Tibial artery (tissue), 4 donors: ENCODE results near the gene MAP6D1.

Experiments
- DNase-seq, 2 donors: peaks; one replicate each; pipeline ENCODE4 v3.0.0-alpha.2; 2019
- H3K27ac ChIP-seq, 2 donors: fragments of 200-600 bp; sonication (generic) in 1 of 2; 1 replicate in 1 of 2; 2 replicates in 1 of 2; pipeline ENCODE4 v1.5.1; 2018 to 2019; ENCODE audit warnings: mild to moderate bottlenecking in 1 of 2
- H3K27me3 ChIP-seq, 2 donors: fragments of 200-600 bp; sonication (generic) in 1 of 2; one replicate each; pipeline versions ENCODE4 v1.5.1 to v1.6.0; 2016 to 2019
- H3K36me3 ChIP-seq, 3 donors: fragments of 200-600 bp; sonication (generic) in 2 of 3; one replicate each; pipeline ENCODE4 v1.5.1; 2016 to 2019; ENCODE audit warnings: mild to moderate bottlenecking in 2 of 3
- H3K4me1 ChIP-seq, 4 donors: fragments of 200-600 bp; sonication (generic) in 2 of 4; 1 replicate in 3 of 4; 2 replicates in 1 of 4; pipeline ENCODE4 v1.5.1; 2016 to 2019
- H3K4me3 ChIP-seq, 2 donors: fragments of 200-600 bp; sonication (generic) in 1 of 2; 1 replicate in 1 of 2; 2 replicates in 1 of 2; pipeline ENCODE4 v1.5.1; 2018 to 2019; ENCODE audit warnings: mild to moderate bottlenecking in 2 of 2
- H3K9me3 ChIP-seq, 3 donors: fragments of 200-600 bp; sonication (generic) in 1 of 3; one replicate each; pipeline ENCODE4 v1.5.1; 2016 to 2019
- CTCF ChIP-seq, 2 experiments: fragments of 200-600 bp in 1 of 2; fragments of 450-650 bp in 1 of 2; IDR thresholded peaks; one replicate each; pipeline ENCODE4 v1.5.1; 2017 to 2019; ENCODE audit warnings: antibody characterized with exemption in 2 of 2, mild to moderate bottlenecking in 1 of 2, moderate library complexity in 1 of 2
- intact Hi-C: fragments of 100-400 bp; cut with DNase I; formaldehyde crosslinking; loops from one replicate; pipeline ENCODE4 v1.15.0; 2023; ENCODE audit warnings: low total_unique reads

Gene MAP6D1

GRCh38 chr3:183862610-183863009 is 37.2 kb upstream of the MAP6D1 start:
- intact Hi-C loops, result no loop called here

GRCh38 chr3:183857863-183858262 is 32.5 kb upstream of the MAP6D1 start:
- no peaks in the 10 kb centered on the region for H3K27me3 ChIP-seq
- peaks cover 29 to 90% (median 60%) of the 10 kb centered on the region in 3 donors for H3K36me3 ChIP-seq
- no peak overlapping the region for H3K27ac ChIP-seq
- no peaks in the 10 kb centered on the region for H3K9me3 ChIP-seq
- TF ChIP-seq CTCF (IDR thresholded peaks at IDR 0.05), result no peak
- H3K4me1 ChIP-seq, result no peaks in the 10 kb centered on the region
- H3K4me3 ChIP-seq, result no peak overlapping the region
- intact Hi-C loops, result no loop called here
- DNase-seq, result no peak

More at GRCh38 chr3:183862610-183863009, 37.2 kb upstream of the MAP6D1 start:
- no peak for DNase-seq
- Histone ChIP-seq H3K36me3 (peaks cover 65 to 98% (median 82%) of the 10 kb centered on the region in 3 donors), H3K9me3 (no peaks in the 10 kb centered on the region), H3K27ac (no peak overlapping the region), H3K4me3 (no peak overlapping the region), H3K27me3 (no peaks in the 10 kb centered on the region), H3K4me1 (no peaks in the 10 kb centered on the region)
- TF ChIP-seq CTCF (IDR thresholded peaks at IDR 0.05), result no peak

- DNase-seq, result no peak
- no peak overlapping the region for H3K4me3 ChIP-seq
- H3K27ac ChIP-seq, result no peak overlapping the region
- no peaks in the 10 kb centered on the region for H3K9me3 ChIP-seq
- no peaks in the 10 kb centered on the region for H3K4me1 ChIP-seq
- no peak for TF ChIP-seq CTCF (IDR thresholded peaks at IDR 0.05)
- H3K36me3 ChIP-seq, result peaks cover 5 to 75% (median 47%) of the 10 kb centered on the region in 3 donors
- intact Hi-C loops, result no loop called here
- no peaks in the 10 kb centered on the region for H3K27me3 ChIP-seq
Measured at GRCh38 chr3:183854318-183855035, 29.1 kb upstream of the MAP6D1 start.

GRCh38 chr3:183845608-183846288 is 20.4 kb upstream of the MAP6D1 start:
- no peaks in the 10 kb centered on the region for H3K27me3 ChIP-seq
- H3K36me3 ChIP-seq, result peaks cover 72 to 77% (median 76%) of the 10 kb centered on the region in 3 donors
- TF ChIP-seq CTCF (IDR thresholded peaks at IDR 0.05), result no peak
- no peak overlapping the region for H3K4me3 ChIP-seq
- no peaks in the 10 kb centered on the region for H3K9me3 ChIP-seq
- DNase-seq, result no peak
- no peaks in the 10 kb centered on the region for H3K4me1 ChIP-seq
- intact Hi-C loops, result no loop called here
- H3K27ac ChIP-seq, result no peak overlapping the region

- H3K36me3 ChIP-seq, result peaks cover 77 to 79% (median 79%) of the 10 kb centered on the region in 3 donors
- no peak for TF ChIP-seq CTCF (IDR thresholded peaks at IDR 0.05)
- H3K27ac ChIP-seq, result no peak overlapping the region
- no peaks in the 10 kb centered on the region for H3K9me3 ChIP-seq
- H3K27me3 ChIP-seq, result no peaks in the 10 kb centered on the region
- DNase-seq, result no peak
- H3K4me3 ChIP-seq, result no peak overlapping the region
- intact Hi-C loops, result no loop called here
- no peaks in the 10 kb centered on the region for H3K4me1 ChIP-seq
Measured at GRCh38 chr3:183845090-183845489, 19.7 kb upstream of the MAP6D1 start.
